GM19043 (cell line): ENCODE data around the gene RNF138.
"Not testable (repeated sequence)": the region's sequence is repeated elsewhere in the genome, so short reads cannot be mapped to it uniquely, and the experiment has no call there.

Experiments used
- ATAC-seq: cut with Tn5 transposase; IDR thresholded peaks from one replicate; pipeline ENCODE4 v1.9.1; 2021; ENCODE audit warnings: low read depth; ENCODE audit not compliant: unreplicated experiment

RNF138 gene

GRCh38 chr18:32167980-32168730 is 76.5 kb downstream of the RNF138 start:
- ATAC-seq: no peak

DNA sequence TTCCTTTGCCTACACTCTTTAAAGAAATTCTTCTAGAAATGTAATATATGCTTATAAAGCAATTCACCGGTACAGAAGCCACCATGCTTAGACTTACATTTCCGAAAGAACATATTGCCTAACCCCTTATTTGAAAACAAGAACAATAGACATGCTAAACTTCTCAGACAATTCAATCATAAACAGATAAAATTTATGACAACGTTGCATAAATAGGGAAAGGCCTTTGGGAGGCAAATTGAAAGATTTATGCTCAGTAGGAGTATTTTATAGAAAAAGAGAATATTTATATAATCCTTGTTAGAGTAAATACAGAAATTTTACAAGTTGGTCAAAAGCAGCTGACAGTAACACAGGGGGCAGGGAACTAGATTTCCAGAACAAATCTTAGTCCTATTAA is 82.0 kb downstream of the RNF138 start:
- ATAC-seq: no peak

- no peak for ATAC-seq
These were observed 83.0 kb downstream of the RNF138 start for GRCh38 chr18:32174719-32175118.

DNA sequence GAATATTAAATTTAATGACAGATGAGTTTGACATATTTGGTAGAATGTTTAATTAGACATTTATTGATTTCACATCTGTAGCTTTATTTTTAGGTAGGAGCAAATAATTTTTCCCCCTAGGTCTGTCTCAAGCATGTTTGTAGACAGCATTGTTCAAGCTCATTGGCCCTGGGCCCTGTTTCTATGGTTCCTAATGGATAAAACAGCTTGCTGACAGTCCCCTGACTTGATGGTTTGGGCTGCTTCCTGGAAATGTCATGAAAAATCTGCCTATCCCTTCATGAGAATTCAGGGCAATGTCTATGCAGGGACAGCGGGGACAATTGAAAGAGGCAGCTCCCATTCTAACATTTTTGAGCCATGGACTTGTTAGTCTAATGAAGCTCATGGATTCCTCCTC is 83.6 kb downstream of the RNF138 start:
- ATAC-seq: no peak

- ATAC-seq: not testable (repeated sequence)
These were observed 85.1 kb downstream of the RNF138 start for GRCh38 chr18:32176745-32177144.

GRCh38 chr18:32177530-32177929 is 85.9 kb downstream of the RNF138 start:
- no peak for ATAC-seq
